ENCODE results near the gene NPR2. TPM values are rescaled to one million over a fixed set of nuclear protein-coding genes. Genes with fewer than 3 reads are reported as not detected.

NPR2 gene
- polyA plus RNA-seq, 2 donors, result 3.8 to 5.1 TPM

DNA sequence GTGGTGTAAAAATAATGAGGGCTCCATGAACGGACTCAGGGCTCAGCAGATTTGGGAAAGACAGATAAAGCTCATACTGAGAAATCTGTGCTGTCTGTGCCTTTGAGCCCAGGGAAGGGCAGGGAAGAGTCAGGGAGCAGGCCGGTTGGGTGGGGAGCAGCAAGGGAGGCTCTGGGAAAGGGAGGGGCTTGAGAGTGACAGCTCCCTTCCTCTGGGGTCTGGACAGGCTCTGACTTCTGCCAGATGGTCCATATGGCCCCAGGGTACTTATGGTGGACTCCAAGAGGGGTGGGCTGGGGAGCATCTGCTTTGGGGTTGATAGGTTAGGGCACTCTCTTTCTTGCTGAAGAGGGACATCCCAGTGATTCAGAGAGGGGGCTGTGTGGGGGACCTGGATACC is 2.1 kb downstream of the NPR2 start:
- no peaks in the 10 kb centered on the region for H3K27me3 ChIP-seq (ENCODE audit: control insufficient read depth in 1 of 2, insufficient read depth in 2 of 2, low read length in 2 of 2)
- H3K4me3 ChIP-seq (ENCODE audit: low read depth in 1 of 2, low read length in 2 of 2), result no peak overlapping the region
- no peaks in the 10 kb centered on the region for H3K4me1 ChIP-seq (ENCODE audit: control insufficient read depth in 2 of 2, insufficient read depth in 2 of 2, low read length in 1 of 2)
- no peaks in the 10 kb centered on the region for H3K9me3 ChIP-seq (ENCODE audit: control insufficient read depth in 2 of 2, insufficient read depth in 1 of 2, low read depth in 1 of 2, low read length in 1 of 2)
- 65 to 82% methylated on average over 2 of the region's 2 CpGs for WGBS, 2 donors
- no peak overlapping the region for H3K27ac ChIP-seq (ENCODE audit: low read depth in 2 of 2, low read length in 1 of 2)
- H3K36me3 ChIP-seq (ENCODE audit: control insufficient read depth in 2 of 2, insufficient read depth in 2 of 2, low read length in 1 of 2), result no peaks in the 10 kb centered on the region

DNA sequence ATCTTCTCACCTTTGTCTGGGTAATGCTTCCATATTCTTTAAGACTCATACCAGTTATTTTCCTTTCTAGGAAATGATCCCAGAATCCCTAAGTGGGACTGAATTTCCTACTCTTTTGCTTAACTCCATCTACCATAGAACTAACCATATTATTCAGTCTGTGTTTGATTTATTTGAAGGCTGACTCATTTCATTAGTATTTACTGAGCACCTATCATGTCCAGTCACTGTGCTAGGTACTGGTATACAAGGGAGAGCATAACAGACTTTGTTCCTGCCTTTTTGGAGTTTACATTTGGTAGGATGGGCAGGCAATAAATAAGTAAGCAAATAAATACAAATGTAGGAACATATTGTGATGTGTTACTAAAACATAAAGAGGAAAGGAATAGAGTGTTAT is 4.3 kb downstream of the NPR2 start:
- H3K4me1 ChIP-seq (ENCODE audit: control insufficient read depth in 2 of 2, insufficient read depth in 2 of 2, low read length in 1 of 2), result no peaks in the 10 kb centered on the region
- H3K27ac ChIP-seq (ENCODE audit: low read depth in 2 of 2, low read length in 1 of 2), result no peak overlapping the region
- no peak overlapping the region for H3K4me3 ChIP-seq (ENCODE audit: low read depth in 1 of 2, low read length in 2 of 2)
- H3K9me3 ChIP-seq (ENCODE audit: control insufficient read depth in 2 of 2, insufficient read depth in 1 of 2, low read depth in 1 of 2, low read length in 1 of 2), result no peaks in the 10 kb centered on the region
- H3K27me3 ChIP-seq (ENCODE audit: control insufficient read depth in 1 of 2, insufficient read depth in 2 of 2, low read length in 2 of 2), result no peaks in the 10 kb centered on the region
- H3K36me3 ChIP-seq (ENCODE audit: control insufficient read depth in 2 of 2, insufficient read depth in 2 of 2, low read length in 1 of 2), result peaks cover 0 to under 1% of the 10 kb centered on the region in 2 donors

DNA sequence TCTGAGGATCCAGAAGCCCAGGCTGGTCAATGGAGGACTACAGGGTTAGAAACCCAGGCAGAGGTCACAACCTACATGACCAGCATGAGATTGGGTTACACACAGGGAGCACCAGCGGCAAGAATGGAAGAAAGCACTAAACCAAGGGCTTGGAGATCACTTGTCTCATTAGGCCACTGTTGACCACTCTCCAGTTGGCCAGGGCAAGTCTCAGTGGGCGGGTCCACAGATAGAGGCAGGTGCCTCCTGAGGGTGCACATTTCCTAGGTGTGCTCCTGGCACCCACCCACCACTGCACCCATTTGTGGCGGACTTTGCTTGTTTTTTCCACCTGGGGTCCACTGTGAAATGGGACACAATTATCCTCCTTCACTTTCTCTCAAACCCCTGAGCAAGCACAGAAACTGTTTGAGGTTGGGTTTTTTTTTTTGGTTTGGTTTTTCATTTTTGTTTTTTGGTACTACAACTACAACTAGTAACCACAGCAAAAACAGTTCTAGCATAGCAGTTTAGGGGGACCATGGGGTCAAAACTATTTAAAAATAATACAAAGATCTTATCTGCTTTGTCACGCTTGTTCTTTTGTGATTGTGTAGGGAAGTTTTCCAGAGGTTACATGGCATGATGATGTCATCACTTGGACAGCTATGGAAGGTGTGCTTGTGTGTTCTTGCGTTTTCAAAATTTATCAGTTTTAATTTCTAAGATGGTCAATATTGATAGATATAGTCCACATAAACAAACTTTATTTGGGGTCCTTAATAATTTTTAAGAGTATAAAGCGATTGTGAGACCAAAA is 6.1 kb downstream of the NPR2 start:
- Histone ChIP-seq H3K27me3 (ENCODE audit: control insufficient read depth in 1 of 2, insufficient read depth in 2 of 2, low read length in 2 of 2) (no peaks in the 10 kb centered on the region), H3K4me3 (ENCODE audit: low read depth in 1 of 2, low read length in 2 of 2) (no peak overlapping the region), H3K36me3 (ENCODE audit: control insufficient read depth in 2 of 2, insufficient read depth in 2 of 2, low read length in 1 of 2) (peaks cover 0 to 3% of the 10 kb centered on the region in 2 donors), H3K27ac (ENCODE audit: low read depth in 2 of 2, low read length in 1 of 2) (no peak overlapping the region), H3K9me3 (ENCODE audit: control insufficient read depth in 2 of 2, insufficient read depth in 1 of 2, low read depth in 1 of 2, low read length in 1 of 2) (no peaks in the 10 kb centered on the region), H3K4me1 (ENCODE audit: control insufficient read depth in 2 of 2, insufficient read depth in 2 of 2, low read length in 1 of 2) (no peaks in the 10 kb centered on the region)
- 83 to 85% methylated on average over 6 of the region's 6 CpGs for WGBS, 2 donors

DNA sequence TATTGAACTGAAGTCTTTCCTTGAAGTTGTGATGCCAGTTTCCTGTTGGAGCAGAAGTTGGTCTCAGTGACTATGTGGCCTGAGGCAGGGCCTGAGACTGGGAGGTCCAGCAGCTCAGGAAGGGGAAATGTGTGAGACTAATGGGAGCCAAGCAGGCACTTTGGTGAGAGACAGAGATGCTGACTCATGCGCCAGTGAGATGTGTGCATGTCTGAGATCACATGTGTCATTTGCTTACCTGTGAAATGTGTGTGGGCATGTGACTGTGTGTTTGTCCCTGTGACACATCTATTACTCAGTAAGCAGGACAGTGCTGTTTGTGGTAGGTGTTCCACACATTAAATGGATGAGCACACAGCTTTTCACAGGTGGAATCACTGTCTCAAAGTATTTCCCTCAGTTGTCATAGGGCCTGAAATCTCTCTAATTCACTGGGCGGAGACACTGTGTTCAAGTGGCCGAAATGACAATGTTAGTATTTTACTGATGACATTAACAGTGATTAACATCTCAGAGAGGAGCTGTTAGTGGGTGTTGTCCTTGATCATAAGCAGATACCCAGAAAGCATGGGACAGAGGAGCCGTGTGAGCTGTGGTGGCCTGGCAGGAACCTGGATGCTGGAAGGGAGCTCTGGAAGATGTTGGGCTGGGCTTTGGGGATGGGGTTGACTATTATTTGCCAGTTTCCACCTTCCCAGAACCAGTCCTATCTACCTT is 7.4 kb downstream of the NPR2 start:
- Histone ChIP-seq H3K27ac (ENCODE audit: low read depth in 2 of 2, low read length in 1 of 2) (peak overlapping the region in 1 of 2 donors; percentile 30), H3K4me3 (ENCODE audit: low read depth in 1 of 2, low read length in 2 of 2) (no peak overlapping the region), H3K4me1 (ENCODE audit: control insufficient read depth in 2 of 2, insufficient read depth in 2 of 2, low read length in 1 of 2) (no peaks in the 10 kb centered on the region), H3K9me3 (ENCODE audit: control insufficient read depth in 2 of 2, insufficient read depth in 1 of 2, low read depth in 1 of 2, low read length in 1 of 2) (no peaks in the 10 kb centered on the region), H3K36me3 (ENCODE audit: control insufficient read depth in 2 of 2, insufficient read depth in 2 of 2, low read length in 1 of 2) (peaks cover 0 to 3% of the 10 kb centered on the region in 2 donors), H3K27me3 (ENCODE audit: control insufficient read depth in 1 of 2, insufficient read depth in 2 of 2, low read length in 2 of 2) (no peaks in the 10 kb centered on the region)
- 85 to 92% methylated on average over 4 of the region's 4 CpGs for WGBS, 2 donors

DNA sequence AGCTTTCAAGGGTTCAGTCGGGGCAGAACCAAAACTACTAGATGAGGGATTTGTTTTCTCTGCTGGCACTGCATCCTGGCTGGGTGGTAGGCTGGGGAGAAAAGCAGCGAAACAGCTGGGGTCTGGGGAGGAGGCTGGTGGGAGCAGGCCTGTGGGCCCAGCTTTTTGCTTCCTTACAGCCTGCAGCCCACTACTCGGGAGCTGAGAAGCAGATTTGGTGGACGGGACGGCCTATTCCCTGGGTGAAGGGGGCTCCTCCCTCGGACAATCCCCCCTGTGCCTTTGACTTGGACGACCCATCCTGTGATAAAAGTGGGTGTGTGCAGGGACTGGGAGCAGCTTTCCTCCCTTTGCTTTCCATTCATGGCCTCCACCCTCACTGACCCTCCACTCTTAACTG is 9.1 kb downstream of the NPR2 start:
- H3K36me3 ChIP-seq (ENCODE audit: control insufficient read depth in 2 of 2, insufficient read depth in 2 of 2, low read length in 1 of 2), result peaks cover 0 to 3% of the 10 kb centered on the region in 2 donors
- WGBS, 2 donors, result 85 to 89% methylated on average over 7 of the region's 7 CpGs
- H3K4me3 ChIP-seq (ENCODE audit: low read depth in 1 of 2, low read length in 2 of 2), result no peak overlapping the region

DNA sequence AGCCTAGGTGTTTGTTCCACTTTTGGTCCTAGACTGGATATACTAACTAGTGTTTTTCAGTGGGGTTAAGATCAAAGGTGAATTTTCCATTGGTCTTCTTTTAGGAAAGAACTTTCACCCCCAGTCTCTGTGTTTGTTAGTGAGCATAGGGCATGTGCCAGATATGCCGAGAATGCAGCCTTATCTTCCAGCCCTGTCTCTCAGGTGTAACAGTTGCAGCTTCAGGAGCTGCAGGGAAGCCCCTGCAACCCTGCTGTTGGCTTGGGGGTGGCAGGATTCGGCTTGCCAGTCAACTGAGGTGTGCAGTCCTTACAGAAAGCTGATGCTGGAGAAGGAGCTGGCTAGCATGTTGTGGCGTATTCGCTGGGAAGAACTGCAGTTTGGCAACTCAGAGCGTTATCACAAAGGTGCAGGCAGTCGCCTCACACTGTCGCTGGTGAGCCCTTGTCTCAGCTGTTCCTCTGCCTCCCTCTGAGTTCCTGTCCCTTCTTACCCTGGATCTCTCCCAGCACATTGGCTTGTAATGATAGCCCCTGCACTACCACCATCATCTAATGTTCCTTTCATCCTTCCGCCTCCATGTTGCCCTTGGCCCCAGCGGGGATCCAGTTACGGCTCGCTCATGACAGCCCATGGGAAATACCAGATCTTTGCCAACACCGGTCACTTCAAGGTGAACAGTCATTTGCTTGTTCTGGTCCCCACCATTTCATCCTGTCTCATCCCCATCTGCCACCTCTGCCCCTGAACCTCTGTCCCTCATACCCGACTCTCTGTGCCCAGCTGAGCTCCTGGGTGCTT is 10.1 kb downstream of the NPR2 start:
- WGBS, 2 donors, result 88 to 90% methylated on average over 13 of the region's 13 CpGs
- H3K4me1 ChIP-seq (ENCODE audit: control insufficient read depth in 2 of 2, insufficient read depth in 2 of 2, low read length in 1 of 2), result no peaks in the 10 kb centered on the region
- H3K4me3 ChIP-seq (ENCODE audit: low read depth in 1 of 2, low read length in 2 of 2), result no peak overlapping the region
- no peaks in the 10 kb centered on the region for H3K9me3 ChIP-seq (ENCODE audit: control insufficient read depth in 2 of 2, insufficient read depth in 1 of 2, low read depth in 1 of 2, low read length in 1 of 2)
- no peaks in the 10 kb centered on the region for H3K27me3 ChIP-seq (ENCODE audit: control insufficient read depth in 1 of 2, insufficient read depth in 2 of 2, low read length in 2 of 2)
- H3K27ac ChIP-seq (ENCODE audit: low read depth in 2 of 2, low read length in 1 of 2), result no peak overlapping the region
- H3K36me3 ChIP-seq (ENCODE audit: control insufficient read depth in 2 of 2, insufficient read depth in 2 of 2, low read length in 1 of 2), result peaks cover 0 to 7% of the 10 kb centered on the region in 2 donors

More for the DNA sequence above, 9.1 kb downstream of the NPR2 start:
- H3K27me3 ChIP-seq (ENCODE audit: control insufficient read depth in 1 of 2, insufficient read depth in 2 of 2, low read length in 2 of 2), result no peaks in the 10 kb centered on the region
- H3K4me1 ChIP-seq (ENCODE audit: control insufficient read depth in 2 of 2, insufficient read depth in 2 of 2, low read length in 1 of 2), result no peaks in the 10 kb centered on the region
- no peaks in the 10 kb centered on the region for H3K9me3 ChIP-seq (ENCODE audit: control insufficient read depth in 2 of 2, insufficient read depth in 1 of 2, low read depth in 1 of 2, low read length in 1 of 2)
- H3K27ac ChIP-seq (ENCODE audit: low read depth in 2 of 2, low read length in 1 of 2), result no peak overlapping the region

DNA sequence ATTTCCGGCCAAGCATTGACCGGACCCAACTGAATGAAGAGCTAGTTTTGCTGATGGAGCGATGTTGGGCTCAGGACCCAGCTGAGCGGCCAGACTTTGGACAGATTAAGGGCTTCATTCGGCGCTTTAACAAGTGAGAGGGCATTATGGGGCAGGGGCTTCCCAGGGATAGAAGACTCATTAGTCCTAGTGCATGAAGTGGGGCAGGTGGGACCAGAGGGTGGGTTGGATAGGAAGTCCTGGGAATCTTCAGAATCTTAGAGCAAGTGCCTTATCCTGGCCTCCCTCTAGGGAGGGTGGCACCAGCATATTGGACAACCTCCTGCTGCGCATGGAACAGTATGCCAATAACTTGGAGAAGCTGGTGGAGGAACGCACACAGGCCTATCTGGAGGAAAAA is 14.7 kb downstream of the NPR2 start:
- no peaks in the 10 kb centered on the region for H3K4me1 ChIP-seq (ENCODE audit: control insufficient read depth in 2 of 2, insufficient read depth in 2 of 2, low read length in 1 of 2)
- no peak overlapping the region for H3K4me3 ChIP-seq (ENCODE audit: low read depth in 1 of 2, low read length in 2 of 2)
- H3K9me3 ChIP-seq (ENCODE audit: control insufficient read depth in 2 of 2, insufficient read depth in 1 of 2, low read depth in 1 of 2, low read length in 1 of 2), result no peaks in the 10 kb centered on the region
- peaks cover 3 to 4% of the 10 kb centered on the region in 2 donors for H3K36me3 ChIP-seq (ENCODE audit: control insufficient read depth in 2 of 2, insufficient read depth in 2 of 2, low read length in 1 of 2)
- no peaks in the 10 kb centered on the region for H3K27me3 ChIP-seq (ENCODE audit: control insufficient read depth in 1 of 2, insufficient read depth in 2 of 2, low read length in 2 of 2)
- no peak overlapping the region for H3K27ac ChIP-seq (ENCODE audit: low read depth in 2 of 2, low read length in 1 of 2)
- WGBS, 2 donors, result 97 to 98% methylated on average over 8 of the region's 8 CpGs

DNA sequence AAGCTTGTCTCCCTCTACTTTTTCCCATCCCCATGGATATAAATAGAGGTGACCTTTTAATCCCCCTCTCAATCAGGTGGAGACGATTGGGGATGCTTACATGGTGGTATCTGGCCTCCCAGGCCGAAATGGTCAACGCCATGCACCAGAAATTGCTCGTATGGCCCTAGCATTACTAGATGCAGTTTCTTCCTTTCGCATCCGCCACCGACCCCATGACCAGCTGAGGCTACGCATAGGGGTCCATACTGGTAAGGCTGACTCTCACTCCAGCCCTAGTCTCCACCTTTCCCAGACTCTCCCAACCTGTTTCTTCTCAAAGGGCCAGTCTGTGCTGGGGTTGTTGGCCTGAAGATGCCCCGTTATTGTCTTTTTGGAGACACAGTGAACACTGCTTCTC is 17.0 kb downstream of the NPR2 start:
- peaks cover 0 to 3% of the 10 kb centered on the region in 2 donors for H3K4me1 ChIP-seq (ENCODE audit: control insufficient read depth in 2 of 2, insufficient read depth in 2 of 2, low read length in 1 of 2)
- WGBS, 2 donors, result 89 to 92% methylated on average over 9 of the region's 9 CpGs
- no peak overlapping the region for H3K27ac ChIP-seq (ENCODE audit: low read depth in 2 of 2, low read length in 1 of 2)
- H3K4me3 ChIP-seq (ENCODE audit: low read depth in 1 of 2, low read length in 2 of 2), result no peak overlapping the region
- H3K36me3 ChIP-seq (ENCODE audit: control insufficient read depth in 2 of 2, insufficient read depth in 2 of 2, low read length in 1 of 2), result peaks cover 3 to 4% of the 10 kb centered on the region in 2 donors
- no peaks in the 10 kb centered on the region for H3K27me3 ChIP-seq (ENCODE audit: control insufficient read depth in 1 of 2, insufficient read depth in 2 of 2, low read length in 2 of 2)
- H3K9me3 ChIP-seq (ENCODE audit: control insufficient read depth in 2 of 2, insufficient read depth in 1 of 2, low read depth in 1 of 2, low read length in 1 of 2), result no peaks in the 10 kb centered on the region

DNA sequence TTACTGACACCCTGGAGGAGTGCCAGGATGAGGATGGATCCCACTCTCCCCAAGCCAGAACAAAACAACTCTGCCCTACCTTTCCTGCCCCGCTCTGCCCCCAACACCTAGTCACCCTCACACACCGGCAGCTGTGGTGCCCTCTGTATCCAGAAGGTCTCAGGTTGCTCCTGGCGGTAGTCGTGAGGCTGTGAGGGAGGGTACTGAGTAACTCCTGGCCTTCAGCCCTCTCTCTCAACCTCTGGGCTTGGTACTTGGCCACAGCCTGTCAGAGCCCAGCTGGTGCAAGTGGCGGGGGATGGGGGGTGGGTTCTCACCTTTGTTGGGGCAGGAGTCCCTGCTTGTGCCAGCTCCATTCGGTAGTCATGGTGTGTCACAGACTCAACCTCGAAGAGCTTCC is 18.7 kb downstream of the NPR2 start:
- no peak overlapping the region for H3K4me3 ChIP-seq (ENCODE audit: low read depth in 1 of 2, low read length in 2 of 2)
- H3K36me3 ChIP-seq (ENCODE audit: control insufficient read depth in 2 of 2, insufficient read depth in 2 of 2, low read length in 1 of 2), result peaks cover 3 to 4% of the 10 kb centered on the region in 2 donors
- H3K27ac ChIP-seq (ENCODE audit: low read depth in 2 of 2, low read length in 1 of 2), result no peak overlapping the region
- no peaks in the 10 kb centered on the region for H3K9me3 ChIP-seq (ENCODE audit: control insufficient read depth in 2 of 2, insufficient read depth in 1 of 2, low read depth in 1 of 2, low read length in 1 of 2)
- 89 to 91% methylated on average over 7 of the region's 7 CpGs for WGBS, 2 donors
- H3K27me3 ChIP-seq (ENCODE audit: control insufficient read depth in 1 of 2, insufficient read depth in 2 of 2, low read length in 2 of 2), result no peaks in the 10 kb centered on the region
- H3K4me1 ChIP-seq (ENCODE audit: control insufficient read depth in 2 of 2, insufficient read depth in 2 of 2, low read length in 1 of 2), result peaks cover 3% of the 10 kb centered on the region in 2 donors
